Measurements from ENCODE around the gene FBXO36.

GRCh38 chr2:229921892-229922448 is 333 bp upstream of the FBXO36 start, which contains the start of gene TRIP12:
- TF ChIP-seq CTCF (IDR thresholded peaks at IDR 0.05) (no peak), POLR2A (IDR thresholded peaks at IDR 0.05) (peak in 1 of 2 donors; percentile 40)

Data from thyroid gland (tissue), 4 donors.